Loucy (cell line): Measurements from ENCODE around the gene RSAD1.
"Not testable (repeated sequence)": the region's sequence is repeated elsewhere in the genome, so short reads cannot be mapped to it uniquely, and the experiment has no call there.

Source experiments
- H2AFZ ChIP-seq: fragments of 200-600 bp; sonication (generic); 2 replicates; pipeline ENCODE4 v1.6.0; 2016; ENCODE audit warnings: antibody characterized with exemption, mild to moderate bottlenecking, low read length, moderate library complexity
- H3F3A ChIP-seq: fragments of 200-600 bp; 2 replicates; pipeline ENCODE4 v1.6.0; 2016; ENCODE audit warnings: antibody characterized with exemption, low read depth, mild to moderate bottlenecking
- H3K27me3 ChIP-seq: fragments of 200-600 bp; sonication (generic); 2 replicates; pipeline ENCODE4 v1.6.1; 2014; ENCODE audit warnings: low read length, mild to moderate bottlenecking; ENCODE audit not compliant: insufficient read depth, poor library complexity, severe bottlenecking
- H3K36me3 ChIP-seq: fragments of 200-600 bp; sonication (generic); 2 replicates; pipeline ENCODE4 v1.6.1; 2016; ENCODE audit warnings: low read length; ENCODE audit not compliant: insufficient read depth
- H3K4me1 ChIP-seq: fragments of 200-600 bp; sonication (generic); 2 replicates; pipeline ENCODE4 v1.5.1; 2014; ENCODE audit warnings: low read length, mild to moderate bottlenecking; ENCODE audit not compliant: insufficient read depth, poor library complexity, severe bottlenecking
- H3K4me2 ChIP-seq: fragments of 200-600 bp; sonication (generic); 2 replicates; pipeline ENCODE4 v1.6.0; 2014; ENCODE audit warnings: antibody characterized with exemption, low read length, low read depth, mild to moderate bottlenecking; ENCODE audit not compliant: poor library complexity, severe bottlenecking
- H3K4me3 ChIP-seq: fragments of 200-600 bp; sonication (generic); 2 replicates; pipeline ENCODE4 v1.5.1; 2014; ENCODE audit warnings: low read length, mild to moderate bottlenecking, mixed read lengths; ENCODE audit not compliant: poor library complexity, severe bottlenecking
- H3K79me2 ChIP-seq: fragments of 200-600 bp; sonication (generic); 2 replicates; pipeline ENCODE4 v1.6.1; 2014; ENCODE audit warnings: low read length; ENCODE audit not compliant: insufficient read depth
- H3K9ac ChIP-seq: fragments of 200-600 bp; sonication (generic); 2 replicates; pipeline ENCODE4 v1.6.0; 2014; ENCODE audit warnings: mild to moderate bottlenecking, low read depth, low read length, moderate library complexity; ENCODE audit not compliant: poor library complexity, severe bottlenecking
- H3K9me2 ChIP-seq: fragments of 200-600 bp; sonication (generic); replicated peaks from 2 replicates; pipeline ENCODE4 v1.6.1; 2016; ENCODE audit warnings: low read depth, low read length, mixed read lengths
- H3K9me3 ChIP-seq: fragments of 200-600 bp; sonication (generic); 2 replicates; pipeline ENCODE4 v1.6.1; 2014; ENCODE audit warnings: mild to moderate bottlenecking, antibody characterized with exemption, low read length, low read depth; ENCODE audit not compliant: insufficient read depth
- H4K20me1 ChIP-seq: fragments of 200-600 bp; sonication (generic); 2 replicates; pipeline ENCODE4 v1.6.0; 2014; ENCODE audit warnings: antibody characterized with exemption, low read length, mild to moderate bottlenecking; ENCODE audit not compliant: insufficient read depth, poor library complexity, severe bottlenecking
- EZH2phosphoT487 ChIP-seq: fragments of 200-600 bp; IDR thresholded peaks from 2 replicates; pipeline ENCODE4 v1.6.1; 2018; ENCODE audit warnings: antibody characterized with exemption, mild to moderate bottlenecking, moderate library complexity, borderline replicate concordance
- TF ChIP-seq, protein P1 (sequence below): fragments of 200-600 bp; sonication (generic); conservative IDR thresholded peaks from 2 replicates; pipeline ENCODE4 v1.5.1; 2014; ENCODE audit warnings: mild to moderate bottlenecking, antibody characterized with exemption, low read length

The RSAD1 gene

DNA sequence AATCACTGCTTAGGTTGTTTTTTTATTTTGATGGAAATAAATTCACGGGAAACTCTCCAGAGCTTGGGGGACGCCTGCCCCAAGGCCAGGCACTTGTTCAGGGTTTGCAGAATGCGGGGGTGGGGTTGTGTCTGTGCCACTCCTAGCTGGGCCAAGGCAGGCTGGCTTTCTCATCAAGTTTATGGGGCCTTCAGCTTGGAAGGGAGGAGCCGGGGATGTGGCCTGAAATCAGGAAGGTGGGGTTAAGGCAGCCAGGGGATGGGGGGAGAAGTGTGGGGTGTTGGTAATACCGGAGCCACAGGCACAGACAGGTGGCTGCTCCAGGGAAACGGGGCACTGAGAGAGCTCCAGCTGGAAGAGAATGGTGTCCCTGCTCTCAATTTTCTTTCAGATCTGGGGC is 8.2 kb upstream of the RSAD1 start:
- TF ChIP-seq, protein P1, sequence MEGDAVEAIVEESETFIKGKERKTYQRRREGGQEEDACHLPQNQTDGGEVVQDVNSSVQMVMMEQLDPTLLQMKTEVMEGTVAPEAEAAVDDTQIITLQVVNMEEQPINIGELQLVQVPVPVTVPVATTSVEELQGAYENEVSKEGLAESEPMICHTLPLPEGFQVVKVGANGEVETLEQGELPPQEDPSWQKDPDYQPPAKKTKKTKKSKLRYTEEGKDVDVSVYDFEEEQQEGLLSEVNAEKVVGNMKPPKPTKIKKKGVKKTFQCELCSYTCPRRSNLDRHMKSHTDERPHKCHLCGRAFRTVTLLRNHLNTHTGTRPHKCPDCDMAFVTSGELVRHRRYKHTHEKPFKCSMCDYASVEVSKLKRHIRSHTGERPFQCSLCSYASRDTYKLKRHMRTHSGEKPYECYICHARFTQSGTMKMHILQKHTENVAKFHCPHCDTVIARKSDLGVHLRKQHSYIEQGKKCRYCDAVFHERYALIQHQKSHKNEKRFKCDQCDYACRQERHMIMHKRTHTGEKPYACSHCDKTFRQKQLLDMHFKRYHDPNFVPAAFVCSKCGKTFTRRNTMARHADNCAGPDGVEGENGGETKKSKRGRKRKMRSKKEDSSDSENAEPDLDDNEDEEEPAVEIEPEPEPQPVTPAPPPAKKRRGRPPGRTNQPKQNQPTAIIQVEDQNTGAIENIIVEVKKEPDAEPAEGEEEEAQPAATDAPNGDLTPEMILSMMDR, result no peak
- TF ChIP-seq EZH2phosphoT487, result no peak
- no peak overlapping the region for H3K4me2 ChIP-seq

DNA sequence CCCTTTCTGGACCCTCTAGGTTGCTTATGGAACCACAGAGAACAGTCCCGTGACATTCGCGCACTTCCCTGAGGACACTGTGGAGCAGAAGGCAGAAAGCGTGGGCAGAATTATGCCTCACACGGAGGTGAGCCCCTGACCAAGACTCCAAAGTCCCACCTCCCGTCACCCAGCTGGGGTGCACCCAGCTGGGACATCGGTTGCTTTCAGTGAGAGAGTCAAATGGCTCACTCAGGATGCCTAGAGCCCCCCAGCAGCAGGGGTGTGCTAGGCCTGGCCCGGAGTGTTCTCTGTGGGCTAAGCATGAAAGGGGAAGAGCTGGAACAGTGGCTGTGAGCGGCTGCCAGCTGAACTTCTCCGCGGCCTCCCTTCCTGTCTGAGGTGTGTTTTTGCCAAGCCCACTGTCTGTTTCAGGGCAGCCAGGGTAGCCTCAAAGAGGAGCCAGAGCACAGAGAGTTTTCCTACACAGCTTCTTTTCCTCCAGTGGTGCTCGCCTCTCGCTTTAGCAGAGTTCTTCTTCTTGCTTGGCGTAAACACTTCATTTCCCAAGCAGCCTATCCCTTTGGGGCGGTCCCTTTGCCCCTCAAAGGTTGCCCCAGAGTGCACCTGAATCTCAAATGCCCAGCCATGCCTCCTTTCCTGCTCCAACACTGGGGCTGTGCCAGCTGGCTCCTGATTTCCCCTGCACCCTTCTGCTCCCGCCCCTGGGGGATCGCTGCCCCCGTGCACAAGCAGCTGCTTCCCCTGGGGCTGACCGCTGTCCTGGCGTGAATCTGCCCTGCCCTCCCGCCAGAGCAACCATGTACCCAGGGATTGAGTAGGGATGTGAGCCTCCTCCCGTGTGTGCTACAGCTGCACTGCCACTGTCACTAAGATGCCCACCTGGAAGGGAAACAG is 7.4 kb upstream of the RSAD1 start:
- Histone ChIP-seq H3K27me3 (no peaks in the 10 kb centered on the region), H3F3A (no peaks in the 10 kb centered on the region), H3K4me2 (no peak overlapping the region), H3K36me3 (no peaks in the 10 kb centered on the region), H3K9me3 (no peaks in the 10 kb centered on the region), H3K79me2 (no peaks in the 10 kb centered on the region), H3K4me1 (no peaks in the 10 kb centered on the region), H4K20me1 (no peaks in the 10 kb centered on the region), H2AFZ (no peak overlapping the region), H3K9me2 (no peaks in the 10 kb centered on the region), H3K9ac (no peak overlapping the region), H3K4me3 (no peak overlapping the region)
- TF ChIP-seq, protein P1, result no peak
- no peak for TF ChIP-seq EZH2phosphoT487

More for the DNA sequence above, 8.2 kb upstream of the RSAD1 start:
- H3K27me3 ChIP-seq, result no peaks in the 10 kb centered on the region
- no peaks in the 10 kb centered on the region for H3K36me3 ChIP-seq
- H3K4me1 ChIP-seq, result no peaks in the 10 kb centered on the region
- no peaks in the 10 kb centered on the region for H3F3A ChIP-seq
- H3K79me2 ChIP-seq, result no peaks in the 10 kb centered on the region
- no peaks in the 10 kb centered on the region for H3K9me3 ChIP-seq
- no peaks in the 10 kb centered on the region for H4K20me1 ChIP-seq
- H3K9me2 ChIP-seq, result no peaks in the 10 kb centered on the region
- H3K4me3 ChIP-seq, result no peak overlapping the region
- H2AFZ ChIP-seq, result no peak overlapping the region
- H3K9ac ChIP-seq, result no peak overlapping the region

DNA sequence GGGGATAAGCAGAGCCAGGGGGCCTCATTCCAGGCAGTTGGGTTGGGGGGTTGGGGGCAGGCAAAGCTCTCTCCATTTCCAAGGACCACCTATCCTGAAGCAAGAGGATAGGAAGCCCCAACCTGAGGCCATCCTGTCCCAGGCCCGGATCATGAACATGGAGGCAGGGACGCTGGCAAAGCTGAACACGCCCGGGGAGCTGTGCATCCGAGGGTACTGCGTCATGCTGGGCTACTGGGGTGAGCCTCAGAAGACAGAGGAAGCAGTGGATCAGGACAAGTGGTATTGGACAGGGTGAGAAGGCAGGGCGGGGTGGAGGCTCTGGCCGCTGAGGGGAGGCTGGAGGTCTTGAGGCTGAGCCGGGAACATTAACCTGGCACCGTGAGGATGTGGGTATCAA is 6.4 kb upstream of the RSAD1 start:
- Histone ChIP-seq H3K9me2 (no peaks in the 10 kb centered on the region), H3K4me3 (no peak overlapping the region), H3K4me1 (no peaks in the 10 kb centered on the region), H3K79me2 (no peaks in the 10 kb centered on the region), H3K27me3 (no peaks in the 10 kb centered on the region), H4K20me1 (no peaks in the 10 kb centered on the region), H2AFZ (no peak overlapping the region), H3K4me2 (no peak overlapping the region), H3K36me3 (no peaks in the 10 kb centered on the region), H3K9ac (no peak overlapping the region), H3F3A (no peaks in the 10 kb centered on the region), H3K9me3 (no peaks in the 10 kb centered on the region)
- no peak for TF ChIP-seq EZH2phosphoT487
- TF ChIP-seq, protein P1, result no peak

DNA sequence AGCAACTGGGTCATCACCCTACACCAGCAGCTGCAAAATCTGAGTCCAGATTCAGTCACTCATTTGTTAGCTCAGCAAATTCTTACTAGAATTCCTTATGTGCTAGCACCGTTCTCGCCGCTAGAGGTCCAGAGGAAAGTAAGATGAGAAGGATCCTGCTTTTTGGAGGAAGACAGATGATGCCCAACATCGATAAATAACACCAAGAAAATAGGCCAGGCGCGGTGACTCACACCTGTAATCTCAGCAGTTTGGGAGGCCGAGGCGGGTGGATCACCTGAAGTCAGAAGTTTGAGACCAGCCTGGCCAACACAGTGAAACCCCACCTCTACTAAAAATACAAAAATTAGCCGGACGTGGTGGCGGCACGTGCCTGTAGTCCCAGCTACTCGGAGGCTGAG is 5.9 kb upstream of the RSAD1 start:
- not testable (repeated sequence) for H3K4me3 ChIP-seq, H3K27me3 ChIP-seq, H3K4me2 ChIP-seq, H2AFZ ChIP-seq, H3K4me1 ChIP-seq, H3K79me2 ChIP-seq, H3K9ac ChIP-seq, H3K36me3 ChIP-seq, H3K9me3 ChIP-seq, H4K20me1 ChIP-seq, H3K9me2 ChIP-seq, H3F3A ChIP-seq
